Right cardiac atrium (tissue), 5 donors: ENCODE measurements around the gene WWTR1. TPM values are rescaled to one million over a fixed set of nuclear protein-coding genes. Genes with fewer than 3 reads are reported as not detected.

ENCODE experiments used
- ATAC-seq, 2 donors: fragments of 200-7000 bp; cut with Tn5 transposase; one replicate each; pipeline versions ENCODE4 v1.8.0 to v1.9.1; 2020; ENCODE audit warnings: moderate library complexity in 2 of 2, mild to moderate bottlenecking in 1 of 2
- DNase-seq, 3 donors: peaks; one replicate each; pipeline ENCODE4 v3.0.0-alpha.2; 2020
- H3K27ac ChIP-seq: one replicate; pipeline ENCODE4 v1.5.1; 2013; ENCODE audit warnings: mild to moderate bottlenecking, low read length, control low read depth, moderate library complexity
- H3K27me3 ChIP-seq: one replicate; pipeline ENCODE4 v1.6.1; 2013; ENCODE audit not compliant: control insufficient read depth, insufficient read depth
- H3K4me1 ChIP-seq: one replicate; pipeline ENCODE4 v1.6.1; 2013; ENCODE audit warnings: low read length; ENCODE audit not compliant: control insufficient read depth, insufficient read depth
- H3K4me3 ChIP-seq: one replicate; pipeline ENCODE4 v1.5.1; 2013; ENCODE audit warnings: low read length, control low read depth
- H3K9me3 ChIP-seq: one replicate; pipeline ENCODE4 v1.6.1; 2013; ENCODE audit warnings: low read length; ENCODE audit not compliant: control insufficient read depth
- WGBS: extraction: QIAGEN DNeasy Blood & Tissue Kit; methylation state at CpG from one replicate; pipeline ENCODE4 v1.1.7; 2013; 5-methylcytosine and 5-hydroxymethylcytosine counted together
- intact Hi-C, 4 donors: fragments of 100-400 bp; cut with DNase I; formaldehyde crosslinking; loops; one replicate each; pipeline versions ENCODE4 v1.11.0 to v1.14.0; 2022 to 2023
- polyA plus RNA-seq: library from polyadenylated mRNA; stranded (reverse); fragments of 200-250 nt; gene quantifications from one replicate; pipeline ENCODE4 v1.2.3, GENCODE V29; 2013
- total RNA-seq, 4 donors: library from RNA; stranded (reverse); fragmentation: NEBNext Ultra II Directional; extraction: Animal tissue kit (Norgen Biotek cat#: 25700); gene quantifications; one replicate each; pipeline ENCODE4 v1.2.1, GENCODE V29; 2021
- donor health status: healthy with polysubstance abuse.
- donor health status: DM: no; HTN: yes; CAD: no.
- donor health status: DM: no; HTN: no; CAD: no.
- donor health status: DM: no; HTN: yes; CAD: no; lungs with severe emphysema.
- donor health status: DM: yes; HTN: yes; CAD: no.

Gene WWTR1
- total and polyA plus RNA-seq, 5 donors = 23.0 to 99.2 (median 51.1) TPM

DNA sequence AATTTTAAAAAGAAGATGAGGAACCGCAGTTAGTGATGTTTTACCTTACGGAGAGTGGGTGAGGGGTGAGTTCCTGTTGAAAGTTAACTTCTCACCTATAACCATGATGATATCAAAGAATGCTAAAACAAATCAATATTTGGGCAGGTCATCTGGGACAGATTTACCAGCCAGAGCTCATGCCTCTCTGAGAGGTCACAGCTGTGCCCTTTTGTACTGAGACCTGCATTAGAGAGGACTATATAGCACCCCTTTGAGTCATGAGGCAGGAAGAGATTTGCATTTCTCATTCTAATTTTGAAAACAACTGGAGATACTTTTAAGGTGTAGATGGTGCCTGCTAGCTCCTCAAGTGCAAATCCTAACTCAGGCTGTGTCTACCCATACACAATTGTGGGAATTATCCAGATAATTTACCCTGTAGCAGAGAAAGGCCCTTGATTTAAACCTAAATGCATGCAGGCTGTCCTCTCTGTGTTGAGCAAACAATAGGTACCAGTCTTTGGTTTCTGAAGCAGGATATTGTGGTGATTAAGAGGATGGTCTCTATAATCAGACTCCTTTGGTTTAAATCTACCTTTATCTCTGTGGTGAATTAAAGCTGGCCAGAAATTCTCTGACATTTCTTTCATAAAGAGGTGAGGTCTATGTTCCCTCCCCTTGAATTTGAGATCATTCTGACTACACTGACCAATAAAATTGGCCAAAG lies 189.2 kb downstream of the WWTR1 start:
- ATAC-seq (no peak), DNase-seq (no peak)
- Histone ChIP-seq H3K9me3 (no peaks in the 10 kb centered on the region), H3K27ac (no peak overlapping the region), H3K4me3 (no peak overlapping the region), H3K27me3 (no peaks in the 10 kb centered on the region), H3K4me1 (no peaks in the 10 kb centered on the region)
- intact Hi-C loops = no loop called here
- 95% methylated on average over 2 of the region's 2 CpGs for WGBS

Other genes starting within 250 kb of the WWTR1 start
- gene TM4SF4, start 183.3 kb downstream of the WWTR1 start, total RNA-seq = not detected
- gene TM4SF4, start 183.3 kb downstream of the WWTR1 start, polyA plus RNA-seq = not detected
- gene COMMD2, start 94.5 kb upstream of the WWTR1 start, total RNA-seq = 10 to 100 TPM; 17.0 to 22.2 (median 19.9) TPM
- gene COMMD2, start 94.5 kb upstream of the WWTR1 start, polyA plus RNA-seq = 7.4 TPM
- gene ANKUB1, start 134.5 kb upstream of the WWTR1 start, total RNA-seq = not detected
- gene ANKUB1, start 134.5 kb upstream of the WWTR1 start, polyA plus RNA-seq = not detected
- gene RNF13, start 155.2 kb upstream of the WWTR1 start, total RNA-seq = 10 to 100 TPM; 54.8 to 65.7 (median 63.6) TPM
- gene RNF13, start 155.2 kb upstream of the WWTR1 start, polyA plus RNA-seq = 36.6 TPM